NT2/D1 (cell line): ENCODE data around the gene ATXN1.

Experiments
- YY1 ChIP-seq: IDR thresholded peaks from 2 replicates; pipeline ENCODE4 v1.6.1; 2011; ENCODE audit not compliant: insufficient read length, insufficient read depth
- ZNF274 ChIP-seq: IDR thresholded peaks from 2 replicates; pipeline ENCODE4 v1.6.1; 2011; ENCODE audit warnings: mild to moderate bottlenecking, low read depth, low read length

- TF ChIP-seq YY1 (no peak), ZNF274 (no peak)
Measured at GRCh38 chr6:16493802-16494201, 267.5 kb downstream of the ATXN1 start.
